ENCODE data around the gene CNPPD1.

CNPPD1 gene

DNA sequence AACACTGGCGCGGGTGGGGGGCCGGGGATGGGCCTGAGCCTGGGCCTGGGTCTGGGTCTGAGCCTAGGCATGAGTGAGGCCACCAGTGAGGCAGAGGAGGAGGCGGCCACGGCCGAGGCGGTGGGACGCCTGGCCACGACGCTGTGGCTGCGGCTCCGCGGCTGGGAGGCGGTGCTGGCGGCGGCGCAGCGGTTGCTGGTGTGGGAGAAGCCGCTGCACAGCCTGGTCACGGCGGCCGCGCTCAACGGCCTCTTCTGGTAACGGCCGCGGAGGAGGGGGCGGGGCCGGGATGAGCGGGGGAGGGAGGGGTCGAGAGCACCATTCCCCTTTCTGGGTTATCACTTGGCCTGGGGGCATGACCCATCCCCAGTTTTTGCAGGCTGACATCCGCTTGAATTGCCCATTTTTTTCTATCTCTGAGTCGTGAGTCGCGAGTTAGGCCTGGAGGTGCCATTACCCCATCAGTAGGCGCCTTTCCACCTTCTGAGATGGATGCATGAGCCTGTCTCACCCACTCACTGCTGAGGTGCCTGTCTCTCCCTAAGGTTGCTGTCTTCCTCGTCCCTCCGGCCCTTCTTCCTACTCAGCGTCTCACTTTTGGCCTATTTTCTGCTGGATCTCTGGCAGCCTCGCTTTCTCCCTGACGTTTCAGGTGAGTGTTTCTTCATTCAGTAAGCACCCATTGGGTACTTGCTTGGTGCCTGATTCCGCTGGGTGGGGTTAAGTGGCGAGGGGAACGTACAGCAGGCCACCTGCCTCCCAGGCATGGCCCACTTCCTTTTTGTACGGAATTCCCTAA is 1.9 kb upstream of the CNPPD1 start:
- no peak for DNase-seq

DNA sequence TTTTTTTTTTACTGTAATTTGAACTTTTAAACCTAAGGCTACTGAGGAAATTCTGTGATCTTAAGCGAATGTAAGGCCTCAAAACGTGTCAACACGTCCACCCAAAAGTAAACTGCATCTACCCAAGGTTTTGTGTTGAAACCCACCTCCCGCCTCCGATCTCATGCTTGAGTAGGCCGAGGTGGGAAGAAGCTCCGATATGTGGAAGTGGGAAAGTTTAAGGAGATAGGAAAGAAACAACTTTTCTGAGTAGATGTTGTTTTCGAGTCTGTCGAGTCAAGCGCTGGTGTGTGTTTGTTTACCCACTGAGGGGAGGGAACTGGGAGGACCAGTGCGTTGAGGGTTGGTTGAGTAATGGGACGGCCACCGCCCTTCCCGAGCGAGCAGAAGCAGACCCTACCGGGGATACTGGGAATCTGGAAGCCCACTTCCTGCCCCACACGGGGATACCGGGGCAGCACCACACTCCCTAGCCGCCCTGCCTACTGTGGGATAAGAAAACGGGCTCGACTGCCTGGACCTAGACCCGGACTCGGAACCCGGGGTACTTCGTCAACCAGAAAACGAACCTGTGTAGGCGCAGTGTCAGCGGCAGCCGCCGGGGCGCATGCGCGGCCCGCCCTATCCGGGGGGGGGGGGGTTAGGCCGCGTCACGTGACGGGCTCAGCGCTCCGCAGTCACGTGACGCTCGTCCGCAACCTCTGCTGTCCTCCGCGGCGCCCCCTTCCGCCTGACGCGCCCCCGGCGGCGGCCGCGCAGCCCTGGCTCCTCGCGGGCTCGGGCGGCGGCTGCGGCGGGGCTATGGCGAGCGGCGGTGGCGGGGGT is 1.0 kb upstream of the CNPPD1 start, which contains the start of gene RETREG2:
Gene RETREG2 (plus strand): TSS at position 724 of the 825 bp plus-strand sequence. CDS start 78 bp downstream, at position 802.
- DNase-seq, result peak; percentile 67

DNA sequence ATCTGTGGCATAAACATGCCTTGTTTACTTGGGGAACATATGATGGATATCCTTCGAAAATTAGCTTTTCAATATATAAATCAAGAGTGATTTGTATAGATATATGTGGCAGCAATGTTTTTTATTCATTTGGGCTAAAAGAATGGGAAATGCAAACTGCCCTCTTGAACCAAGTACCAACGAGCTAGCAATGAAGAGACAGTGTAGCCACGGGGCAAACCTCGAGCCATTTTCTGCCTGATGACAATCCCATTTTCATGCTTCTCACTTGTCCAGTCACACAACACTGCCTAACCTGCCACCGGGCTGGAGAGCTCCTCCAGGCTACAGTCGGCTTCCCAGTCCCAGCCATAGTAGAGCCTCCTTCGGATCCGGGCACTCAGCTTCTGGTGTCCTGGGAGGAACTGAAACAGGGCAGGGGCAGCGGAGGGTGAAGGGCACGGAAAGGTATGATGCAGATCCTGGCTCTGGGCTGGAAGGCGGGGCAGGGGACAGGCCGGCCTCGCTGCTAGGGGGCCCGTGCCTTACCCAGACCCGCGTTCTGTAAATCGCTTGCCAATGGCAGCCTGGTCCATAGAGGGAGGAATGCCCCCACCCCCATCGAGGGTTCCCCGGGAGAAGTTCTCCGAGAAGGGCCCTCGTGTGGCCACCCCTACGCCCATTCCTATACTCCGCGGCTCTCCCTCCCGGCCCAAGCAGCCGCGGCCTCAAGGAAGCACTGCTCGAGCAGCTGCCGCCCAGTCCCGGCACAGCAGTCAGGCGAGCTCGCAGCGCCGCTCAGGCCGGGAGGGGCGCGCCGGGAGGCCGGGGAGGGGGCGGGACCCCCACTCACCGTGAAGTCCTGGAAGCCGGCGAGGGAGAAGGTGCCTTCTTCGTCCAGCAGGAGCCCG is 552 bp downstream of the CNPPD1 start:
- DNase-seq, result no peak

DNA sequence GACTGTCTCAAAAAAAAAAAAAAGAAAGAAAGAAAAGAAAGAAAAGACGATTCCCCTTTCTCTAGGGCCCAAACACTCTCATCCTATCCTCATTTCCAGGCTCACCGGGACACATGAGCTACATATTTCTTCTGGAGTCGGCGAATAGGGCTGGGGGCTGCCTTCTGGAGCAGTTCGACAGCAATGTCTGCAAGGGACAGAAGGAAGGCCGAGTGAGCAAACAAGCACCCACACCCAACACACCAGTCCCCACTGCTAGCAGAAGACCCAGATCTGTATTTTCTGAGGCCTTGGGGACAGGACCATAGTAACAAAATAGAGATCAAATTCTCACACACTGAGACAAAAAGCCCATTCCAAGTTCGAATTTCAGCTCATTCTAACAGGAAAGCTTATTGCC is 1.2 kb downstream of the CNPPD1 start:
- no peak for DNase-seq

DNA sequence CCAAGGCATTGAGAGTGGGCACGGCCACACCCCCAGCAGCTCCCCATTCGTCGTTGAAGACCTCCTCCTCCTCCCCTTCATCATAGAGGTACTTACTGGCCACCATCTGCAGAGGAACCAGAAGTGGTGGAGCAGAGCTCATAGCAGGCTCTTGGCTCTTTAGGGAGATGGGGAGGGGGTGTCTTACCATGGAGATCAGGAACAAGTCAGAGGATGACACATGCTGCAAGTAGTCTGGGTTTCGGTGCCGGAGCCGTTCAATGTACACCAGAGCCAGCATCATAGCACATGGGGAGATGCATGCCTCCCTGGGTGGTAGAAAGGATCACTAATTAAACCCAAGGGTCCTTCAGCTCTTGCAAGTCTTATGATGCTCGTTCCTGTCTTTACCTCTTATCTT is 1.9 kb downstream of the CNPPD1 start:
- no peak for DNase-seq

DNA sequence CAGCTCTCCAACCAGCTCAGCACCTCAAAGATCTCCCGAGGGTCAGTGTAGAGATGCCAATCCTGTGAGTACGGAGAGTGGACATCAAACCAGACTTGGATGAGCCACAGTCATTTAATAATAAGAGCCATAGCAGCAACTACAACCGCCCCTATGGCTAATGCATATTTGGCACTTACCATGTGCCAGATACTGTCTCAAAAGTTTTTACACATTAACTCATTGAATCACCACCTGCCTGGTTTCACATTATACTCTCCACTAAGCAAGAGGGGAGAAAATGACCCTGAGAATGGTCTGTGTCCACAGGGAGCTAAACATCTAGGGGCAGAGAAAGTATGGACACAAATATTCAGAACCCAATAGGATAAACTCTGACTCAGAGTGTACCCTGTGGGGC is 2.6 kb downstream of the CNPPD1 start:
- DNase-seq, result no peak

DNA sequence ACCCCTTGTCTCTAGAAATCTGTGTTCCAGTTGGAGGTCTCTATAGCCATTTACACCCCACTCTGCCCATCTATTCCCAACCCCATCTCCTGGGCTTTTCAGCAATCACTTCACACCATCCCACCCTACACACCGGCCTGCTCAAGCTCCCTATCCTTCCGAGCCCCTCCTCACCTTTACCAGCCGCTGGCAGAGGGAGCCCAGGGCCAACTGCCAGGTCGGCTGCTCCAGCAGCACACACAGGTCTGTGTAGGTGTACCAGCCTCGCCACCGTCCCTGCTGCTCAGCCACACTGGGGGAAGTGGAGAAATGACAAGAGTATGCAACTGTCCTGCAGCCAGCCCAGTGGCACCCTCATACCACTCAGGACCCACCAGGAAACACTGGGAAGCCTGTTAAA is 3.5 kb downstream of the CNPPD1 start:
- no peak for DNase-seq

DNA sequence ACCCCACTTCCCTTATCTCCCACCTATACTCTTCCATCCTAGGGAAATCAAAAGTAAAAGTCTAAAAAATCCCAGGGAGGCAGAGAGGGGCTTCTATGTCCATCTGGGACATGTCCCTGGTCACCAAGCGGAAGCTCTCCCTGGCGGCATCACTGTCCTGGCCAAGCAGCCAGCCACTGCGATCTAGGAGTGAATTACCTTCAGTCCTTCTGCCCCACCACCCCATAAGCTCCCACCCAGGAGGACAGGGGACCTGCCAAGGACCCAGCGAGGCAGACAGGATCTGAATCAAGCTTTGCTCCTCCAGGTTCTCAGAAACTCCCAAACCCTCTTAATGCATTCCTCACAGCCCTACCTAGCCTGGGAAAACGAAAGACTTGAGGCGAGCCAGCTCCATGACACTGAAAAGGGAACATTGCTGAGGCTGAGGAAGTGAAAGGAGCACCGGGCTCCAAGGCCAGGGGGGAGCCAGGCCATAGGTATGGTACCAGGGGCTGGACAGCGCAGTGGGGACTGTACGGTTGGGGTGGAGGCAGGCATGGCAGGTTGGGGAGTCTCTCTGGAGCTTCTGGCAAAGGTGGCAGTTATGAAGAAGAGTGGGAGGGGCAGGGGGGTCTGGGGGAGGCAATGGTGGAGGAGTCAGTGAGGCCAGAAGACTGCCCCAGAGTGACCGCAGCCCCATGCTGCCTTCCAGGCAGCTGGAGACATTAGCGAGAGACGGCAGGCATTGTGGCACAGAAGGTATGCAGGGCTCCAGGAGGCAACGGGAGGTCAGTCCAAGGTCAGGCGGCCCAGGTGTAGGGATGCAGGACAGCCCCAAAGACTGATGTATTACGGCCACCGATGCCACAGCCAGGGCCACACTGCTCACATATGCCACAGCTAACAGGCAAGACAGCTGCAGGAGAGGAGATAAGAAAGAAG is 4.2 kb downstream of the CNPPD1 start:
- no peak for DNase-seq

DNA sequence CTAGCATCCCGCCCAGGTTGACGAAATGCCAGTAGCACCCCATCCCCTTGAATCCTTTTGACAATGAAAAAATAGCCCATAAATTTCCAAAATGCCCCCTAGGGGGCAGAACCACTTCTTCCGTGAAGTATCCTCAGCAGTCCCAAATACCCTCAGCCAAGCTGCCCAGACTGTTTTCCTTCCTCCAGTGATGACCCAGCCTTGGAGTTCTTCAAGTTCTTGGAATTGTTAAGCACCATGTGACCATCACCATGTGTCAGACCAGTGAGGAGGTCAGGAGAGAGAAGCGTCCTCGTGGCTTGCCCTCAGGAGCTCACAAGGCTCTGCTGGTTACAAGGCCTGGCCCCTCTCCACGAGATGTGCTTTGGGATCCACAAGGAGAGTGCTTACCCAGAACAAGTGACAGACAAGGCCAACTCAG is 5.5 kb downstream of the CNPPD1 start:
- no peak for DNase-seq

DNA sequence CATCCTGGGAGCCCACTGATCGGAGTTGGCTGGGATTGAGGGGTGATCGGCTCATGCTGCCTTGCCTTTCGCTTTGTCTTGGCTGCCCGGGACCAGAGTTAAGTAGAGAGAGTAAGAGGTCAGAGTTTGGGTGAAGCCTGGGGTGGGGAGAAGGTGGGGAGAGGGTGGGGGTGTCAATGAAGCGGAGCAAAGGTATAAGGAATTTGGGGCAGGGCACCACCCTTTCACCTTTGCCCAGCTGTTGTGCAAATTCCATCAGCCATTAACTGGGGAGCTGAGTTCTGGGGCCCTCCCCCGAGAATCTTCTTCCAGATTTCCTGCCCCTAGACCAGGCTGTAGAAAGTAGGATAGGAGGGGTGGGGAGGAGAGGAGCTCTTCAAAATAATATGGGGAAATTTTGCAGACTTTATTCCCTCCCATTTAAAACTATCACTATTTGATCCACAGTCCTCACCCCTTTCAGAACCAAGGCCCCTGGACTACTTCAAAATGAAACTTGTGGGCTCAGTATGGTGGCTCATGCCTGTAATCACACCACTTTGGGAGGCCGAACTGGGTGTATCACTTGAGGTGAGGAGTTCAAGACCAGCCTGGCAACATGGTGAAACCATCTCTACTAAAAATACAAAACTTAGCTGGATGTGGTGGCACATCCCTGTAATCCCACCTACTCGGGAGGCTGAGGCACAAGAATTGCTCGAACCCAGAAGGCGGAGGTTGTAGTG is 6.6 kb downstream of the CNPPD1 start, which contains the start of gene SLC23A3:
Gene SLC23A3 (minus strand): TSS at position 100 of the 725 bp plus-strand sequence. CDS start 45 bp downstream, at position 55.
- DNase-seq, result no peak

DNA sequence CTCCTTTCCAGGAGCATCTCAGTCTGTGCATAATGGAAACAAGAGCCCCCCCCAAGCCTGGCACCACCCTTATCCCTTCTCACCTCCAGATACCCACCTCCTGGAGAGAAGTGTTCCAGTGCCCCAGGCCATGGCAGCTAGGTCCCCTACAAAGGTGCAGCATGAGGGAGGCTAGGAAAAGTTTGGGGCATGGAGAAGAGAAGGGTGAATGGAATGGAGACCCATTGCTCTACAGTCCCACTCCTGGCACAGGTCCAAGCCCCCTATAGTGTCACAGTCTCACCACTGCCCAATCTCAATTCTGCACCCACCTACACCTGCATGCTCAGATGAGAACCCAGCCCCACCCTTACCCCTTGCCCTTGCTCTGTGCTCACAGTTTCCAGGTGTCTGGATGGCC is 7.8 kb downstream of the CNPPD1 start:
- DNase-seq, result no peak

DNA sequence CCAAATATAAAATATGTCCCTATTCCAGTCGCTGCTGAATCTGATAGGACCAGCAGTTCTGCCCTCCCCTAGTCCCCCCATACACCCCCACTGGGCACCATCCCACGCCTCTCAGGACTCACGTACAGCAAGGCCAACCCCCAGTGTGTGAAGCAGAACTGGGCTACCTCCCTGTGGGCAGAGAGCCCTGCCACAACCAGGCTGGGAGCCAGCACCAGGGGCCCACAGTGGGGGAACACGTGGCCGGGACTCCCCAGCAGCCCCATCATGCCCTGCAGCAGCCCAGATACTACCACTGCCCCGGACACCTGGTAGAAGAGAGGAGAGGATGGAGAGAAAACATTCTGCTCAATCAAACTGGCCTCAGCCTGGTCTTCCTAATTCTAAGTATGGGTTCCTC is 8.2 kb downstream of the CNPPD1 start:
- no peak for DNase-seq

DNA sequence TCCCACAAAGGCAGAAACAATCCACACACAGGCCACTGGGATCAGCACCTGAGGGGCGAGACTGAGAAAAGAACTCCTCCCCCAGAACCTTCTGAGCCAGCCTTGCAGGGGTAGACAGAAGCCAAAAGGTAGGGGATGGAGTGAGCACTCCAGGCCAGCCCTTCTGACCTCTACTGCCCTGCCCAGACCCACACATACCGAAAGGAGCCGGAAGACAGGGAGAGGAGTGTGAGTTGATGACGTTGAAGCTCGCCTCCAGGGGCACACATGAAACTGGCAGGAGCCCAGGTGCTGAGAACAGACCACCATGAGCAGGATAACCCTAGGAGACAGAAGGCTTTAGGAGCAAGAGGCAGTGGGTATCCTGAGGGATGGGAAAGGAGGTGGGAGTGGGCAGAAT is 8.7 kb downstream of the CNPPD1 start:
- no peak for DNase-seq

DNA sequence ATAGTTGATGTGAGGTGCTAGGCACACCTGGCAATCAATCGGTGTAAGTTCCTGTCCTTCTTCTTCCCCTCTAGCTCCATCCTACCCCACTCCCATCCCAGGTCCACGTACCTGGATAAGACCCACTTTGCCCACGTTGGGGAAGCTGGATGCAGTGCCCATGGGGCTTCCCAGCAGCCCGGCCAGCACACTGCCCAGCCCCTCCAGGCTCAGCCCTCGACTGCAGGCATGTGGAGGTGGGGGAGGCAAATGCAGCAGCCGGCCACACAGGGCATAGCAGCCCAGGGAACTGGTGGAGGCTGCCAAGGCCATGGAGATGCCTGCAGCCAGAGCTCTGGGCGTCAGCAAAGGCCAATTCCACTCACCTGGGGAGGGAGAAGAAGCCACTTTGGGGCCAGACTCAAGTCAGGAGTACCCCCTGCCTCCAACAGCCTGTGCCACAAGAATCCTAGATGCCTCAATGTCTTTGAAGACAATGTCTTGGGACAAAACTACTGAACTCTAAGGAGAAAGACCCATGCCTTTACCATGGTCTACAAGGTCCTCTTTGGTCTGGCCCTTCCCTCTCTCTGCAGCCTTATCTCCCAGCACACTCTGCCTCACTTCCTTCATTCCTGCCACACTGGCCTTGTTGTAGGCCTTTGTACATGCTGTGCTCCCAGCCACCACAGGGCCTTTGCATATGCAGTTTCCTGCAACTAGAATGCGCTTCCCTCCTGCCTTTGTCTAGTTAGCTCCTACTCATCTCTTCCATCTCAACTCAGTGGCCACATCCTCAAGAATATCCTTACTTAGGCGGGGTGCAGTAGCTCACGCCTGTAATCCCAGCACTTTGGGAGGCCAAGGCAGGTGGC is 11.4 kb downstream of the CNPPD1 start:
- DNase-seq, result no peak

DNA sequence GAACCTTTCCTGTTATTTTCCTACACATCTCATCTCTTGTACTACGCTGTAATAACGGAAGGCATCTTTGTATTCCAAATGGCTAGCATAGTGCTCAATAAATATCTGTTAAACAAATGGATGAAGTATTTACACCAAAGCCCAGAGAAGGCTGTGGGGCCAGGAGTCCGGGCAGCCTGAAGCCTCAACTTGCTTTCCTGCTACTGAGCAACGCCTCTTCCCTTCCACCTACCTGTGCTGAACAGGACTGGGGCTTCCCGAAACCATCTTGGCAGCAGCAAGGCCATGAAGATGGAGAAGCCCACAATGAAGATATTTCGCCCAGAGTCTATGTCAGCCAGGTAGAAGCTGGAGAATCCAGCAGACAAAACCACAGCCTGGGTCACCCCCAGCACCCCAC is 13.6 kb downstream of the CNPPD1 start:
- DNase-seq, result no peak

DNA sequence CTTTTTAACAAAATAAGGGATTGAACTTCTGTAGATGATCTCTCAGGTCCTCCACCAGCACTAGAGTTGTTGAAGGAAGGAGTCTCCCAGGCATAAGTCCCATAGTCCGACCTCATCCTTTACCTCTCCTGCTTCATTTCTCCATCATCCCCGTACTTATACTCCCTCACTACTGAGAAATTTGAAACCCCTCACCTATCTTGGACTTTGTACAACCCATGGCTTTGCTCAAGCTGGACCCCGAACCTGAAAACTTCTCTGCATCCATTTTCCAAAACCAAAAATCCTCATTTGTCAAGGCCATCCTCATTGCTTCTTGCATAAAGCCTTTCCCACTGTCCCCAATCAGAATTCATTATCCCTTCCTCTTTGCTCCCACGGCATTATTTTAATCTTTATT is 15.6 kb downstream of the CNPPD1 start:
- DNase-seq, result no peak

DNA sequence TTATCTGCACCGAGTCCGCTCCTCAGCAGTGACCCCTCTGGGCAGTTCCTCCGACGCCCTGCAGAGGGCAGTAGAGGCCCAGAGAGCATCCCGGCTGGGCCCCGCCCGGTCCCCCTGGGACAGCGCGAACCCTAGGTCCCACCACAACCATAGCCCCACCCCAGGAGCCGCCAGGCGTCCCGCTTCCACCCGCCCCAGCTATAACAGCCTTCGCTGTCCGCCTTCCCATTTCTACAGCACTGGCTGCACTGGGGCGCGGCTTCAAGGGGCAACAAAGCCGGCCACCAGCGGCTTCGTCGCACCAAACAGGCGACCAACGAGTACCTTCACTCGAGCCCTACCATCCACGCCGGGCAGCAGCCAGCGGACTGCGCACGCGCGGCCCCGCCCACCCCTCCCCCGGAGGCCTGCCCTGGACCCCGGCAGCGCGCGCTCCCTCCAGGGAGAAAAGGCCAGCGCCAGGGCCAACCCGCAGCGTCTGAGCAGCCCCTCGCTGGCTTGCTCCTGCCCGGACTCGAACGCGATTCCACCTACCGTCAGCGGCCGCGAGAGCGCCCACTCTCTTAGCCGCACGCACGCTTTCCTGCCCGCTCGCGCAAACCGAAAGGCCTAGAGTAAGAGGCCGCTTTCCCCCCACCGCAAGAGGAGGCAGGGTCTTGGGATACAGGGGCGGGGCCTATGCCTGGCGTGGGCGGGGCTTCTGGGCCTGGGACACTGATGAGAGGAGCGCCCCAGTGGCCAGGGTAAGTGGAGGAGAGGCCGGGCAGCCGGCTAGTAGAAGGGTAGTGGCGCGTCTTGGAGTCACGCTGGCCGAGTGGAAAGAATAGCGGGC is 16.3 kb downstream of the CNPPD1 start, which contains the start of gene NHEJ1:
Gene NHEJ1 (minus strand): TSS at position 630 of the 832 bp plus-strand sequence. CDS start 2,453 bp downstream, outside the sequence.
- DNase-seq, result peak; percentile 93

DNA sequence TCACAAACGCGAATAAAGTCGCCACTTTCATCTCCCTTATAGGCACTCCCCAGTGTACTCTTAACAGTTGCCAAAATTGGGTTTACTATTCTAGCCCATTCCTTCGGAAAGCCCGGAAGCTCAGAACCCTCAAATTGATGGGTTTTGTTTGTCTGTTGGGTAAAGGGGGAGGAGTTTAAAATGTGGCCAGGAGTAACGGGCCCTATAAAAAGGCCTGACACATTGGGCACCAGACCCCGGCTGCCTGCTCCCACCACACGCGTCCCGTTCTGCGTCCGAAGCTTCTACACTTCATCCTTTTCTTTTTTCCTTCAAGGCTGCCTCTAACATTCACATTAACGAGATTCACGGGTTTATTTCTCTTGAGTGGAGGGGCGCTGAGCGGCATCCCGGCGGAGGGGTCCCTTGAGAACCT is 16.9 kb downstream of the CNPPD1 start:
- no peak for DNase-seq

DNA sequence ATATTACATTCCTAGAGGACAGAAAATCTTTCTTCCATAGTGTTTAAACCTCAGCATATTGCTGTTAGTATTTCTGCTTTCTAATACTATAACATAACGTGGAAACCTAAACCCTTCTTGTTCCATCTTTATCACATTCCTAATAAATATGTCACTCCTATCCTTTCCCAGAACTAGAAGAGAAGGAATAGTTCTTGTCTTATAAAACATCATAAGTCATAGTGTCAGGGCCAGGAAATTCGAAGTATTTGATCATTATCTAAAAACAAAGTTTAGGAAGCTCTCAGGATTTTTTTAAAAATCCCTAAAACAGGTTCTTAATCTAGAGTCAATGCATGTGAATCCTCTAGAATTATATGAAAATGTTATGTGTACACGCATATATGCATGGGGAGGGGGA is 18.1 kb downstream of the CNPPD1 start:
- DNase-seq, result no peak
